ENCODE data around the gene SQSTM1. TPM values are rescaled to one million over a fixed set of nuclear protein-coding genes. Genes with fewer than 3 reads are reported as not detected.

Gene SQSTM1
- total and polyA plus RNA-seq, 7 donors, result 168 to 443 (median 301) TPM

DNA sequence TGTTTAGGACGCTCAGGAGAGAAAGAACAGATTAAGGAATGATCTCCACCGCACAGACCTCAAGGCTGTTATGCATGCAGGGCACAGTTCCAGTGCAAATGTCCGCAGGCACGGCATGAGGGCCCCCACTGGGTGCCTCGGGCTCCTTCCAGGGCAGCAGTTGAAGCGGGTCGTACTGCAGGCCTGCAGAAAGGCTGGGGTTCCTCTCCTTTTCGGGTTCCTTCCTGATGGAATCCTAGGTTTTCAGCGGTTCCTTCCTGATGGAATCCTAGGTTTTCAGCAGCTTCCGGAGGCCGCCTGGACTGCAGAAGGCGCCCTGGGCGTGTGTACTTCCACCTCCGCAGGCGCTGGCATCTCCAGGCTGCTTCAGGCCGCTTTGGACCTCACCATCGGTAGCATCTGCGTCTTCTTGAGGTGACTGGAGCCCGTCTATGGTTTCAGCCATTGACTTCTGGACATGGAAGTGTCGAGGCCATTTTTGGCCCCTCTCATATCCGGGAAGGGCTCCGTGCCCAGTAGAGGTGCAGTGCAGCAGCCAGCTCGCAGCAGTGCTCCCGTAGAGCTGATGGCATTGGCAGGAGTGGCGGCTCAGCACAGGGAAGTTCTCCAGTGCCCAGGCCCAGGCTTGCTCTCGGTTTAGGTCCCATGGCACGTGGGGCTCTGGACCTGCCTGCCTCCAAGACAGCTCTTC is 8.4 kb upstream of the SQSTM1 start:
- WGBS, 2 donors, result 96 to 97% methylated on average over 27 of the region's 27 CpGs
- H3K4me1 ChIP-seq, result peaks cover 0 to 19% (median 16%) of the 10 kb centered on the region in 4 donors
- TF ChIP-seq EP300 (IDR thresholded peaks at IDR 0.05) (no peak), POLR2AphosphoS5 (IDR thresholded peaks at IDR 0.05) (no peak), POLR2A (IDR thresholded peaks at IDR 0.05) (no peak)
- TF ChIP-seq, protein P1, sequence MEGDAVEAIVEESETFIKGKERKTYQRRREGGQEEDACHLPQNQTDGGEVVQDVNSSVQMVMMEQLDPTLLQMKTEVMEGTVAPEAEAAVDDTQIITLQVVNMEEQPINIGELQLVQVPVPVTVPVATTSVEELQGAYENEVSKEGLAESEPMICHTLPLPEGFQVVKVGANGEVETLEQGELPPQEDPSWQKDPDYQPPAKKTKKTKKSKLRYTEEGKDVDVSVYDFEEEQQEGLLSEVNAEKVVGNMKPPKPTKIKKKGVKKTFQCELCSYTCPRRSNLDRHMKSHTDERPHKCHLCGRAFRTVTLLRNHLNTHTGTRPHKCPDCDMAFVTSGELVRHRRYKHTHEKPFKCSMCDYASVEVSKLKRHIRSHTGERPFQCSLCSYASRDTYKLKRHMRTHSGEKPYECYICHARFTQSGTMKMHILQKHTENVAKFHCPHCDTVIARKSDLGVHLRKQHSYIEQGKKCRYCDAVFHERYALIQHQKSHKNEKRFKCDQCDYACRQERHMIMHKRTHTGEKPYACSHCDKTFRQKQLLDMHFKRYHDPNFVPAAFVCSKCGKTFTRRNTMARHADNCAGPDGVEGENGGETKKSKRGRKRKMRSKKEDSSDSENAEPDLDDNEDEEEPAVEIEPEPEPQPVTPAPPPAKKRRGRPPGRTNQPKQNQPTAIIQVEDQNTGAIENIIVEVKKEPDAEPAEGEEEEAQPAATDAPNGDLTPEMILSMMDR (IDR thresholded peaks at IDR 0.05), result no peak
- no peak overlapping the region for H3K4me3 ChIP-seq
- no peaks in the 10 kb centered on the region for H3K9me3 ChIP-seq
- H3K27ac ChIP-seq, result no peak overlapping the region
- no peaks in the 10 kb centered on the region for H3K27me3 ChIP-seq
- intact Hi-C loops (cut with DNase I), result no loop called here
- peaks cover 0 to 14% (median 0%) of the 10 kb centered on the region in 4 donors for H3K36me3 ChIP-seq
- peak; percentile 52 for DNase-seq

DNA sequence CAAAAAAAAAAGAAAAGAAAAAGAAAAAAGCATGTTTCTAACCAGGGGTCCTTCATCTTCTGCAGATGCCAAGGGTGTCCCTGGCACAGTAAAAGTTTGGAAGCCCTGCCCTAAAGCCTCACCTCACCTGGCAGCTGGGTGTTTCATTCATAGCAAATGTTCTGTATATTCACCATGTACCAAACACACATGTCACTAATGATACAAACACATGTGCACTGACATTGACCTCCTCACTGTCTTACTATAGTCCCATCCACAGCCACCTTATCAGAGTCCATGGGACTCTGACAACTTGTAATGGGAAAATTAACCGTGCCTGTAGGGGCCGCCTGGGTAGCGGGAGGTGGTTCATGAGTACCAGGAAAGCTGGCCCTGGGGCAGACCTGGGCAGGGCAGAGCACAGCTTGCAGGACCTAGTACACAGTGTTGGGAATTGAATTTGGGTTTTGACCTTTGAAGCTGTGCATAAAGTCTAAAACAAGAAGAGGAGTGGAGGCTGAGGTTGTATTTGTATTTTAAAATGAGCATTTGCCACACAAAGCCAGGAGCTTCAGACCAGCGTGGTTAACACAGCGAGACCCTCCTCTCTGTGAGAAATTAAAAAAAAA is 7.6 kb upstream of the SQSTM1 start:
- intact Hi-C loops (cut with DNase I), result no loop called here
- 86 to 94% methylated on average over 5 of the region's 5 CpGs for WGBS, 2 donors

DNA sequence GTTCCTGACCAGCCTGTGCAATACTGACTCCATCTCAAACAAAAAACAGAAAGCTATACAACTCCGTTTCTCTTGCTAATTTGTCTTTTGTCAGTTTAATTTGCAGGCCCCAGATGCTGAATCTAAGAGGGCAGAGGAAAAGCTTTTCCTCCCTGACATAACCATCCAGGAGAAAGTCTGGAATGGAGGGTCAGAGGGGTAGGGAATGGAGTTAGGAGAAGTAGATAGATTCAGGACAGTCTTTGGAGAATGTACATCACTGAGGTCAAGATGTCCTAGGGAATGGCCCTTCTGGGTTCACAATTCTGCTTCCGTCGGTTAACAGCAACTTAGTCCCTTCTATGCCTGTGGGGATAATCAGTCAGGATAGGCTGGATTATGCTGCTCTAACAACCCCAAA is 6.6 kb upstream of the SQSTM1 start:
- 86 to 89% methylated on average over 3 of the region's 3 CpGs for WGBS, 2 donors
- H3K9me3 ChIP-seq, result no peaks in the 10 kb centered on the region
- H3K36me3 ChIP-seq, result peaks cover 0 to 14% (median 0%) of the 10 kb centered on the region in 4 donors
- DNase-seq, result no peak
- H3K4me1 ChIP-seq, result peaks cover 0 to 27% (median 25%) of the 10 kb centered on the region in 4 donors
- no peak overlapping the region for H3K27ac ChIP-seq
- intact Hi-C loops (cut with DNase I), result no loop called here
- no peaks in the 10 kb centered on the region for H3K27me3 ChIP-seq
- TF ChIP-seq POLR2A (IDR thresholded peaks at IDR 0.05) (no peak), EP300 (IDR thresholded peaks at IDR 0.05) (no peak), POLR2AphosphoS5 (IDR thresholded peaks at IDR 0.05) (no peak)
- TF ChIP-seq, protein P1 (IDR thresholded peaks at IDR 0.05), result no peak
- no peak overlapping the region for H3K4me3 ChIP-seq

More for the DNA sequence above, 7.6 kb upstream of the SQSTM1 start:
- Histone ChIP-seq H3K36me3 (peaks cover 0 to 14% (median 0%) of the 10 kb centered on the region in 4 donors), H3K4me1 (peaks cover 0 to 19% (median 17%) of the 10 kb centered on the region in 4 donors), H3K9me3 (no peaks in the 10 kb centered on the region), H3K4me3 (no peak overlapping the region), H3K27me3 (no peaks in the 10 kb centered on the region), H3K27ac (no peak overlapping the region)
- TF ChIP-seq POLR2A (IDR thresholded peaks at IDR 0.05), result no peak
- no peak for TF ChIP-seq POLR2AphosphoS5 (IDR thresholded peaks at IDR 0.05)
- TF ChIP-seq, protein P1 (IDR thresholded peaks at IDR 0.05), result no peak
- no peak for TF ChIP-seq EP300 (IDR thresholded peaks at IDR 0.05)
- DNase-seq, result no peak

DNA sequence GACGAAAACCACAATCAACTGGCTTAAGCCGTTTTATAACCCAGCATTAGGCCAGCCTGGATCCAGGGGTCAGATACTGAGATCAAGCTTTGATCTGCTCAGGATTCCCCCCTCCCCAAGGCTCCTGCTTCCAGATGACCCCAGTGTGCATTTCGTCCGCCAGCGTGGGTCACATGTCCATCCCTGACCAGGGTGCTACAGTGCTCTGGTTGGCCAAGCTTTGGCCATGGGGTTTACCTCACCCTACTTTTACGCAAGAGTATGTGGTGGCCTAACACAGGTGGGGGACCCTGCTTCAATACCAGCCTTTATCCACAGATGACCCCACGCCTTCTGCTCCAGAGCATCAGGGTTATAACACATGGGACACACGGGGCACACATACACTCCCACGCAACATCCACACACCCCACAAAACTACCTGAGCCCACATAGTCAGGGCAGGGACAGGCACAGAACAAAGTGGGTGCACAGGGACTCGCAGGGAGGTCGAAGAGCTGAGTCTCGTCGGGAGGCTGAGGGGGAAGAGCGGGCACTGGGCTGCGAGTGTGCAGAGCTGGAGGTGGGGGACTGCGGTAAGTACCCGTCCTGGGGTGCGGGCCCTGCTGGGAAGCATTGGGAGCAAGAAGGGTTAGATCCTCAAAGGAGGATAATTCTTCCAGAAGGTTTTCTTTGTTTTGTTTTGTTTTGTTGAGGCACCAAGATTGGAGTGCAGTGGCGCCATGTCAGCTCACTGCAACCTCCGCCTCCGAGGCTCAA is 5.0 kb upstream of the SQSTM1 start:
- no peaks in the 10 kb centered on the region for H3K27me3 ChIP-seq
- H3K4me3 ChIP-seq, result no peak overlapping the region
- TF ChIP-seq, protein P1 (IDR thresholded peaks at IDR 0.05), result no peak
- no peak for TF ChIP-seq POLR2AphosphoS5 (IDR thresholded peaks at IDR 0.05)
- TF ChIP-seq POLR2A (IDR thresholded peaks at IDR 0.05), result no peak
- TF ChIP-seq EP300 (IDR thresholded peaks at IDR 0.05), result no peak
- H3K9me3 ChIP-seq, result no peaks in the 10 kb centered on the region
- no peak overlapping the region for H3K27ac ChIP-seq
- H3K4me1 ChIP-seq, result peaks cover 0 to 42% (median 39%) of the 10 kb centered on the region in 4 donors
- no peak for DNase-seq
- WGBS, 2 donors, result 94 to 97% methylated on average over 21 of the region's 21 CpGs
- intact Hi-C loops (cut with DNase I), result no loop called here
- peaks cover 0 to 14% (median 0%) of the 10 kb centered on the region in 4 donors for H3K36me3 ChIP-seq
